Activated CD4-positive, CD25-positive, alpha-beta regulatory T cell (primary cell): ENCODE data around the gene STON2.

Source experiments
- DNase-seq, 4 experiments: peaks; one replicate each; lab custom pipeline; 2025; lab: John Stamatoyannopoulos, UW

STON2 gene

GRCh38 chr14:81302638-81303037, 97.5 kb downstream of the STON2 start:
- DNase-seq, result no peak

- DNase-seq, result no peak
Observed at GRCh38 chr14:81301813-81302212, 98.3 kb downstream of the STON2 start.

GRCh38 chr14:81301371-81301770, 98.8 kb downstream of the STON2 start:
- DNase-seq, result no peak

- no peak for DNase-seq
Observed at GRCh38 chr14:81298911-81299310, 101.2 kb downstream of the STON2 start.

- no peak for DNase-seq
Observed at GRCh38 chr14:81298122-81298521, 102.0 kb downstream of the STON2 start.

- no peak for DNase-seq
Observed at GRCh38 chr14:81295958-81296923, 103.9 kb downstream of the STON2 start.

GRCh38 chr14:81289516-81289915, 110.6 kb downstream of the STON2 start:
- no peak for DNase-seq

GRCh38 chr14:81286574-81287370, 113.4 kb downstream of the STON2 start:
- DNase-seq, result no peak

- DNase-seq, result no peak
Observed at GRCh38 chr14:81285245-81285644, 114.9 kb downstream of the STON2 start.

- no peak for DNase-seq
Observed at GRCh38 chr14:81281332-81281731, 118.8 kb downstream of the STON2 start.

- DNase-seq, result no peak
Observed at GRCh38 chr14:81280136-81280791, 119.9 kb downstream of the STON2 start.

- DNase-seq, result no peak
Observed at GRCh38 chr14:81277096-81277495, 123.0 kb downstream of the STON2 start.

GRCh38 chr14:81276073-81277069, 123.8 kb downstream of the STON2 start:
- no peak for DNase-seq

GRCh38 chr14:81275305-81276072, 124.6 kb downstream of the STON2 start:
- DNase-seq, result no peak

GRCh38 chr14:81273961-81274575, 126.1 kb downstream of the STON2 start:
- no peak for DNase-seq

- no peak for DNase-seq
Observed at GRCh38 chr14:81273521-81273920, 126.6 kb downstream of the STON2 start.

GRCh38 chr14:81272317-81272716, 127.8 kb downstream of the STON2 start:
- DNase-seq, result no peak

GRCh38 chr14:81269979-81270375, 130.1 kb downstream of the STON2 start:
- no peak for DNase-seq

GRCh38 chr14:81269100-81269978, 130.8 kb downstream of the STON2 start:
- DNase-seq, result no peak
